ENCODE data around the gene ADGRE3. TPM values are rescaled to one million over a fixed set of nuclear protein-coding genes. Genes with fewer than 3 reads are reported as not detected.

The ADGRE3 gene
- total RNA-seq, 1 donor from 2014 or later: not detected

- Mint-ChIP-seq H3K4me3 (ENCODE audit: unreplicated experiment) (no peak overlapping the region), H3K27me3 (ENCODE audit: unreplicated experiment) (no peaks in the 10 kb centered on the region), H3K27ac (ENCODE audit: unreplicated experiment) (no peak overlapping the region), H3K36me3 (ENCODE audit: unreplicated experiment) (peaks cover 29% of the 10 kb centered on the region), H3K4me1 (ENCODE audit: unreplicated experiment) (peaks cover 15% of the 10 kb centered on the region), H3K9me3 (ENCODE audit: unreplicated experiment) (no peaks in the 10 kb centered on the region)
- no peak for TF ChIP-seq CTCF (IDR thresholded peaks at IDR 0.05)
- DNase-seq (ENCODE audit: extremely low spot score, unreplicated experiment): no peak
These were observed 20.1 kb upstream of the ADGRE3 start for GRCh38 chr19:14694641-14695266.

- Mint-ChIP-seq H3K9me3 (ENCODE audit: unreplicated experiment) (no peaks in the 10 kb centered on the region), H3K27me3 (ENCODE audit: unreplicated experiment) (peaks cover 4% of the 10 kb centered on the region), H3K4me3 (ENCODE audit: unreplicated experiment) (peak within 1 kb of the TSS; percentile 95), H3K4me1 (ENCODE audit: unreplicated experiment) (peaks cover 17% of the 10 kb centered on the region), H3K36me3 (ENCODE audit: unreplicated experiment) (peaks cover 2% of the 10 kb centered on the region), H3K27ac (ENCODE audit: unreplicated experiment) (peak within 1 kb of the TSS; percentile 99)
- TF ChIP-seq CTCF (IDR thresholded peaks at IDR 0.05): no peak
- peak; percentile 97 for DNase-seq (ENCODE audit: extremely low spot score, unreplicated experiment)
These were observed 15.2 kb upstream of the ADGRE3 start, which contains the start of gene ZNF333 for GRCh38 chr19:14689598-14690503. ZNF333 (plus strand) TSS chr19:14690048; CDS start chr19:14693492, 3,444 bp downstream.

GRCh38 chr19:14686411-14686810 is 11.8 kb upstream of the ADGRE3 start:
- DNase-seq (ENCODE audit: extremely low spot score, unreplicated experiment): no peak
- peak; percentile 48 for TF ChIP-seq CTCF (IDR thresholded peaks at IDR 0.05)
- H3K4me1 Mint-ChIP-seq (ENCODE audit: unreplicated experiment): peaks cover 13% of the 10 kb centered on the region
- no peaks in the 10 kb centered on the region for H3K9me3 Mint-ChIP-seq (ENCODE audit: unreplicated experiment)
- no peak overlapping the region for H3K27ac Mint-ChIP-seq (ENCODE audit: unreplicated experiment)
- no peak overlapping the region for H3K4me3 Mint-ChIP-seq (ENCODE audit: unreplicated experiment)
- H3K27me3 Mint-ChIP-seq (ENCODE audit: unreplicated experiment): peaks cover 13% of the 10 kb centered on the region
- no peaks in the 10 kb centered on the region for H3K36me3 Mint-ChIP-seq (ENCODE audit: unreplicated experiment)

- Mint-ChIP-seq H3K36me3 (ENCODE audit: unreplicated experiment) (no peaks in the 10 kb centered on the region), H3K4me1 (ENCODE audit: unreplicated experiment) (no peaks in the 10 kb centered on the region), H3K9me3 (ENCODE audit: unreplicated experiment) (no peaks in the 10 kb centered on the region), H3K4me3 (ENCODE audit: unreplicated experiment) (no peak overlapping the region), H3K27ac (ENCODE audit: unreplicated experiment) (no peak overlapping the region), H3K27me3 (ENCODE audit: unreplicated experiment) (peaks cover 13% of the 10 kb centered on the region)
- DNase-seq (ENCODE audit: extremely low spot score, unreplicated experiment): no peak
- no peak for TF ChIP-seq CTCF (IDR thresholded peaks at IDR 0.05)
These were observed 8.8 kb upstream of the ADGRE3 start for GRCh38 chr19:14683439-14683838.

GRCh38 chr19:14682084-14682483 is 7.4 kb upstream of the ADGRE3 start:
- Mint-ChIP-seq H3K4me1 (ENCODE audit: unreplicated experiment) (no peaks in the 10 kb centered on the region), H3K4me3 (ENCODE audit: unreplicated experiment) (no peak overlapping the region), H3K36me3 (ENCODE audit: unreplicated experiment) (no peaks in the 10 kb centered on the region), H3K27me3 (ENCODE audit: unreplicated experiment) (peaks cover 13% of the 10 kb centered on the region), H3K9me3 (ENCODE audit: unreplicated experiment) (no peaks in the 10 kb centered on the region), H3K27ac (ENCODE audit: unreplicated experiment) (no peak overlapping the region)
- DNase-seq (ENCODE audit: extremely low spot score, unreplicated experiment): no peak
- no peak for TF ChIP-seq CTCF (IDR thresholded peaks at IDR 0.05)
